Mucosa of descending colon (tissue), 3 donors: ENCODE data around the gene MSMP. TPM values are rescaled to one million over a fixed set of nuclear protein-coding genes. Genes with fewer than 3 reads are reported as not detected.

Source experiments
- ATAC-seq: fragments of 200-7000 bp; cut with Tn5 transposase; one replicate; pipeline ENCODE4 v1.9.1; 2020; ENCODE audit warnings: mild to moderate bottlenecking, moderate library complexity
- DNase-seq, 3 donors: peaks; one replicate each; pipeline ENCODE4 v3.0.0-alpha.2; 2020
- H3K36me3 ChIP-seq: fragments of 200-600 bp; one replicate; pipeline ENCODE4 v1.8.0; 2021; ENCODE audit warnings: low read depth, mild to moderate bottlenecking
- H3K4me1 ChIP-seq: fragments of 200-600 bp; one replicate; pipeline ENCODE4 v1.8.0; 2021; ENCODE audit warnings: low read depth, mild to moderate bottlenecking
- H3K4me3 ChIP-seq: fragments of 200-600 bp; one replicate; pipeline ENCODE4 v1.8.0; 2021; ENCODE audit warnings: mild to moderate bottlenecking
- H3K9me3 ChIP-seq: fragments of 200-600 bp; one replicate; pipeline ENCODE4 v1.8.0; 2021; ENCODE audit warnings: mild to moderate bottlenecking
- intact Hi-C, 2 donors: fragments of 100-400 bp; cut with DNase I in 1 of 2; cut with micrococcal nuclease in 1 of 2; formaldehyde crosslinking; loops; one replicate each; pipeline versions ENCODE4 v1.11.0 to v1.11.1; 2022; cut with DNase I, micrococcal nuclease
- total RNA-seq, 3 donors: library from RNA; stranded (reverse); fragmentation: NEBNext Ultra II Directional in 2 of 3; extraction: Animal tissue kit (Norgen Biotek cat#: 25700) in 2 of 3; gene quantifications; one replicate each; pipeline versions ENCODE4 v1.2.1 to v1.2.4, GENCODE V29; 2021 to 2023
- TF ChIP-seq, protein P1 (sequence below): fragments of 200-600 bp; IDR thresholded peaks from one replicate; pipeline ENCODE4 v1.8.0; 2022; ENCODE audit warnings: antibody characterized with exemption, mild to moderate bottlenecking
- donor health status: DM: no; HTN: no; CAD: no; lungs with moderate emphysema.
- donor health status: DM: no; HTN: no; CAD: no.
- donor health status: DM: no; HTN: yes; CAD: no.

MSMP gene
- total RNA-seq, 3 donors from 2014 or later, result 0.48 TPM; not detected in 2

DNA sequence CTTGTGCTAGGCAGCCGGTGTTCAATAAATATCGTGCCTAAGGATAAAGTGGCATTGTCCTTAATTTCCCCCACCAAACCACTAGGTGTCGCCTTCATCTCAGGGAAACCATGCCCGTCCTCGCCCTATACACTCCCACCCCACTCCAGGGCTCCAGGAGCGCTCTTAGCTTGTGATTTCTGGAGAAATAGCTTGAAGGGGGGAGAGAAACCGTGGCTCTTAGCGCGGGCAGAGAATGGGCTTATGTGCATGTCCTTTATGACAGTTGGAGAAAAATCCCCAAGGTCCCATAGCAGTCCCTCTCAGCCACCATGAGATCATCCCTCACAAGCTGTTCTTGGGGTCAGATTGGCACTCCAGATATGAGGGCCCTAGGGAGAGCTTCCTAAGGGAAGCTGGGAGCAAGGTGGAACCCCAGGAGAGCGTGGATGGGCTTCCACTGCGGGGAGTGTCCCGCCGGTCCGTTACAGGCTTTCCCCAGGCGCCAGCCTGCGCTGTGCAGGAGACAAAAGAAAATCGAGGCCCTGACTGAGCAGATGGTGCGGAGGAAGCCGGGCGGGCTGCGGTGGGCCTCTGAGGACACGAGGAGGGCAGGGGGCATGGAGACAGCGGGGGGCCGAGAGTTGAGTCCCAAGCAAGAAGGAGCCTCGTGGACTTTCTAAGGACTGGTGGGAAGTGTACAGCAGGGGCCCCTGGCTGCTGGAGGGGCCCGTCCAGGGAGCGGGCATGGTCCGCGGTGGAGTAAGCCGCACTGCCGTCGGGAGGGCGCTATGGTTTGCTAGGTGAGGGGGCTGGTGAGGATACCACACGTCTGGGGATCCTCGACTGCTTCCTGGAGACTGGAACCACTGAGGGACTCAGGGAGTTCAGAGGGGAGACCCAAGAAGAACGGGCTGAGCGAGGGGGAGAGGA lies 36.6 kb upstream of the MSMP start:
- TF ChIP-seq, protein P1, sequence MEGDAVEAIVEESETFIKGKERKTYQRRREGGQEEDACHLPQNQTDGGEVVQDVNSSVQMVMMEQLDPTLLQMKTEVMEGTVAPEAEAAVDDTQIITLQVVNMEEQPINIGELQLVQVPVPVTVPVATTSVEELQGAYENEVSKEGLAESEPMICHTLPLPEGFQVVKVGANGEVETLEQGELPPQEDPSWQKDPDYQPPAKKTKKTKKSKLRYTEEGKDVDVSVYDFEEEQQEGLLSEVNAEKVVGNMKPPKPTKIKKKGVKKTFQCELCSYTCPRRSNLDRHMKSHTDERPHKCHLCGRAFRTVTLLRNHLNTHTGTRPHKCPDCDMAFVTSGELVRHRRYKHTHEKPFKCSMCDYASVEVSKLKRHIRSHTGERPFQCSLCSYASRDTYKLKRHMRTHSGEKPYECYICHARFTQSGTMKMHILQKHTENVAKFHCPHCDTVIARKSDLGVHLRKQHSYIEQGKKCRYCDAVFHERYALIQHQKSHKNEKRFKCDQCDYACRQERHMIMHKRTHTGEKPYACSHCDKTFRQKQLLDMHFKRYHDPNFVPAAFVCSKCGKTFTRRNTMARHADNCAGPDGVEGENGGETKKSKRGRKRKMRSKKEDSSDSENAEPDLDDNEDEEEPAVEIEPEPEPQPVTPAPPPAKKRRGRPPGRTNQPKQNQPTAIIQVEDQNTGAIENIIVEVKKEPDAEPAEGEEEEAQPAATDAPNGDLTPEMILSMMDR, result peak; percentile 56
- Histone ChIP-seq H3K36me3 (no peaks in the 10 kb centered on the region), H3K9me3 (no peaks in the 10 kb centered on the region), H3K4me1 (no peaks in the 10 kb centered on the region), H3K4me3 (no peak overlapping the region)
- intact Hi-C loops, result loop anchor here in 1 of 2 donors (5.0 kb wide), 1 partner anchor 92 kb away; no protein-coding TSS in a partner anchor
- peak in 2 of 3 donors; percentile 47 to 74 for DNase-seq
- ATAC-seq, result peak; percentile 94

DNA sequence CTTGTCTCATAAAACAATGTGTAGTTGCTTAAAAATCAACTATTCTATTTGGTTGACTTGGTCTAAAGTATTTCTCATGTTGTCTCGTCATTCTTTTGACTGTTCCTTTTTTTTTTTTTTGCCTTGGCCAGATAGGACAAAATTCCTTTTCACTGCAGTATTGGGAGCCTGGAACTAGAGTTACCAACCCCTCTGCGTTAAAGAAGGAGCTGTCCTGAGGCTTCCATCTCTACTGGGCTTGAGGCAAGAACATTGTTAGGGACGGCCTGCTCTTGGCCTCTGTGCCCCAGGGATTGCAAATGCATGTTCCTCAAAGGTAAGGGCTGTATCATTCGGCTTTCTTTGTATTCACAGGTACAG lies 35.9 kb upstream of the MSMP start:
- no peaks in the 10 kb centered on the region for H3K4me1 ChIP-seq
- no peaks in the 10 kb centered on the region for H3K9me3 ChIP-seq
- intact Hi-C loops, result loop anchor here in 1 of 2 donors (5.0 kb wide), 1 partner anchor 92 kb away; no protein-coding TSS in a partner anchor
- H3K4me3 ChIP-seq, result no peak overlapping the region
- TF ChIP-seq, protein P1, result no peak
- DNase-seq, result no peak
- ATAC-seq, result no peak
- no peaks in the 10 kb centered on the region for H3K36me3 ChIP-seq

DNA sequence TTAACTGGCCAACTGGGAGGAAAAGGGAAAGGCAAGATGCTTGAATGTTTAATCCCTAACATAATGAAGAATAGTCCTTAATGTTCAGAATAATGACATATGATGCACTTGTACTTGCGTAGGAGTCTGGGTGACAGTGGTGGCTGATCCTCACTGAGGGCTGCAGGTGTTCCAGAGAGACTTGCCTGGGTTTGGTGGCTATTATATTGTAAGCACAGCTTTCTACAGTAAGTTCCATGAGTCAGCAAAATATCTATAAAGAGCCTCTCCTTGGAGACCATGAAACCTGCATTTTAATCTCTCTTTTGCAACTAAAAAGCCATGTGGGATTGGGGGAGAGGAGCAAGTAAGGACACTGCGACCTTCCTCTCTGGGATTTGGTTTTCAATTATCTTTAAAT lies 35.5 kb upstream of the MSMP start:
- Histone ChIP-seq H3K36me3 (no peaks in the 10 kb centered on the region), H3K4me3 (no peak overlapping the region), H3K9me3 (no peaks in the 10 kb centered on the region), H3K4me1 (no peaks in the 10 kb centered on the region)
- TF ChIP-seq, protein P1, result no peak
- DNase-seq, result no peak
- ATAC-seq, result no peak
- intact Hi-C loops, result loop anchor here in 1 of 2 donors (10.0 kb wide), 1 partner anchor 95 kb away; no protein-coding TSS in a partner anchor

DNA sequence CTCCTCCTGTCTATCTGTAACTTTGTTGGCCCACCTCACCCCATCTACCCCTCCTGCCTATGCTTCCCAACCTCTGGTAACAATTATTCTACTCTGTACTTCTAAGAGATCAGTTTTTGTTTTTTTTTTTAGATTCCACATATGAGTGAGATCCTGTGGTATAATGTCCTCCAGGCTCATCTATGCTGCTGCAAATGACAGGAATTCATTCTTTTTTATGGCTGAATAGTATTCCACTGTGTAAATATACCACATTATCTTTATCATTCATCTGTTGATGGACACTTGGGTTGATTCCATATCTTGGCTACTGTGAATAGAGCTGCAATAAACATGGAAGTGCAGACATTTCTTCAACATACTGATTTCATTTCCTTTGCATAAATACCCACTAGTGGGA lies 29.3 kb upstream of the MSMP start:
- intact Hi-C loops, result loop anchor here in 1 of 2 donors (10.0 kb wide), 1 partner anchor 101 kb away; no protein-coding TSS in a partner anchor
- Histone ChIP-seq H3K4me1 (no peaks in the 10 kb centered on the region), H3K4me3 (no peak overlapping the region), H3K9me3 (no peaks in the 10 kb centered on the region), H3K36me3 (no peaks in the 10 kb centered on the region)
- DNase-seq (no peak), ATAC-seq (no peak)
- TF ChIP-seq, protein P1, result no peak

DNA sequence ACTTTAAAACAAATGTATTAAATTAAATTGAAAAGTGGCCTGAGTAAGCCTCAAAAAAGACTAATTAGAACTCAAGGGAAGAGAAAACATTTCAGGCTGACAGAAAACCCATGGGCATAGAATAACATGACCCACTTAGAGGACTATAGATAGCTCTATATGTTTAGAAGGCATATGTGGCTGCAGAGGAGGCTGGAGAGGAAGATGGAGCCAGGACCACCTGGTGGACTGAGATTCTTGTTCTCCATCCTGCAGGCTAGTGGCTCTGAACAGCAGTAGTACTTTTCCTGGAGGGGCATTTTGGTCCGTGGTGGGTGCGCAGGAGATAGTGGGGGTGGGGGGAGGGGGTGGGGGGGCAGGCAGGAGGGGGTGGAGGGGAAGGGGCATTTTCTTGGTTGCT lies 27.0 kb upstream of the MSMP start:
- TF ChIP-seq, protein P1, result no peak
- Histone ChIP-seq H3K4me1 (no peaks in the 10 kb centered on the region), H3K4me3 (no peak overlapping the region), H3K9me3 (no peaks in the 10 kb centered on the region), H3K36me3 (no peaks in the 10 kb centered on the region)
- intact Hi-C loops, result loop anchor here in 1 of 2 donors (10.0 kb wide), 1 partner anchor 104 kb away; no protein-coding TSS in a partner anchor
- no peak for DNase-seq
- ATAC-seq, result no peak
